Nucleus accumbens (tissue), 56 donors: ENCODE results near the gene BTN1A1.
"Not testable (repeated sequence)": the region's sequence is repeated elsewhere in the genome, so short reads cannot be mapped to it uniquely, and the experiment has no call there.

Source experiments
- DNase-seq, 56 donors: peaks; one replicate each; lab custom pipeline; 2025; lab: John Stamatoyannopoulos, UW

Gene BTN1A1, protein sequence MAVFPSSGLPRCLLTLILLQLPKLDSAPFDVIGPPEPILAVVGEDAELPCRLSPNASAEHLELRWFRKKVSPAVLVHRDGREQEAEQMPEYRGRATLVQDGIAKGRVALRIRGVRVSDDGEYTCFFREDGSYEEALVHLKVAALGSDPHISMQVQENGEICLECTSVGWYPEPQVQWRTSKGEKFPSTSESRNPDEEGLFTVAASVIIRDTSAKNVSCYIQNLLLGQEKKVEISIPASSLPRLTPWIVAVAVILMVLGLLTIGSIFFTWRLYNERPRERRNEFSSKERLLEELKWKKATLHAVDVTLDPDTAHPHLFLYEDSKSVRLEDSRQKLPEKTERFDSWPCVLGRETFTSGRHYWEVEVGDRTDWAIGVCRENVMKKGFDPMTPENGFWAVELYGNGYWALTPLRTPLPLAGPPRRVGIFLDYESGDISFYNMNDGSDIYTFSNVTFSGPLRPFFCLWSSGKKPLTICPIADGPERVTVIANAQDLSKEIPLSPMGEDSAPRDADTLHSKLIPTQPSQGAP

DNA sequence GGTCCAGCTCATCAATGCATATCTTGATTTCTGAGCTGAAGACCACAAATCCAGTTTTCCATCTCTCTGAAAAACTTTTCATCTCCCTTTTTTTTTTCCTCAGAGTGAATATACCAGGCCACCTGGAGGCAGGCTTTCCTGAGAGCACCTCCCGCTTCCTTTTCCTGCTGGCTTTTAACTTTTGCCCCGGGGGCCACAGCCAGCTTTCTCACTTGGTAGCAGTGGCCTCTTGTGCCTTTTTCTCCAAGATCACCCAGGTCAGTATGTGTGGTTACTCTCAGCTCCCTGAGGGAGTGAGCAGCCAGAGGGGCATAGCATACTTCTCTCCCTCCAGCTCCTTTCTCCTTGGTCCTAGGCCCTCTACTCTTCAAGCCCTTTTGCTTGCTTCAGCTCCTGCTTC is at the start of gene BTN1A1:
BTN1A1 (plus strand) TSS at position 202 of the 400 bp plus-strand sequence. CDS start 984 bp downstream, outside the sequence.
- no peak for DNase-seq

DNA sequence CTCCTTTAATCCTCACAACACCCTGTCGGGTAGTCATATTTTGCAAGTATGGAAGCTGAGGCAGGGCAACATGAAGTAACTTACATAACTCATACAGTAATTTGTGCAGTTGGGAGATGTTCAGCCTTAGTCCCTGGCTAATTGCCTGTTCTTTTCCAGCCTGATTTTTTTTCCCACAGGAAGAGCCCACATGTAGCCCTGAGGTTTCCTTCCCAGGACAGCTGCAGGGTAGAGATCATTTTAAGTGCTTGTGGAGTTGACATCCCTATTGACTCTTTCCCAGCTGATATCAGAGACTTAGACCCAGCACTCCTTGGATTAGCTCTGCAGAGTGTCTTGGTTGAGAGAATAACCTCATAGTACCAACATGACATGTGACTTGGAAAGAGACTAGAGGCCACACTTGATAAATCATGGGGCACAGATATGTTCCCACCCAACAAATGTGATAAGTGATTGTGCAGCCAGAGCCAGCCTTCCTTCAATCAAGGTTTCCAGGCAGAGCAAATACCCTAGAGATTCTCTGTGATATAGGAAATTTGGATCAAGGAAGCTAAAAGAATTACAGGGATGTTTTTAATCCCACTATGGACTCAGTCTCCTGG is 47.4 kb upstream of the BTN1A1 start:
- no peak for DNase-seq

DNA sequence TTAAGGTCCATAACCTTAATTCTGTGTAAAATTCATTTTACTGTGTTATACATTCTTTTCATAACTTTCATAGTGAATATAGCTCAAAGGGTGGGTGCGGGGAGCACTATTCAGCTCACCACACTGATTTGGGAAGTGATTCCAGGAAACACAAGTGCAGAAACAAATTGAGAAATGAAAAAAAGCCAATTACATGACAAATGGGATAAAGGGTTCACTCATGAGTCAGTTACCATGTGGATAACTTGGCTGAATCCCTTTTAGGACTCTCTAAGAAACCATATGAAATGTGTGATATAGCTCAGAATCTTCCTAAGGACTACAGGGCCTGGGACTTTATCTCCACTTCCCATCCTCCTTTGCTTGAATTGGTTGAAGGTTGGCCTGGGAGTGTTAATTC is 45.5 kb upstream of the BTN1A1 start:
- DNase-seq, result no peak

DNA sequence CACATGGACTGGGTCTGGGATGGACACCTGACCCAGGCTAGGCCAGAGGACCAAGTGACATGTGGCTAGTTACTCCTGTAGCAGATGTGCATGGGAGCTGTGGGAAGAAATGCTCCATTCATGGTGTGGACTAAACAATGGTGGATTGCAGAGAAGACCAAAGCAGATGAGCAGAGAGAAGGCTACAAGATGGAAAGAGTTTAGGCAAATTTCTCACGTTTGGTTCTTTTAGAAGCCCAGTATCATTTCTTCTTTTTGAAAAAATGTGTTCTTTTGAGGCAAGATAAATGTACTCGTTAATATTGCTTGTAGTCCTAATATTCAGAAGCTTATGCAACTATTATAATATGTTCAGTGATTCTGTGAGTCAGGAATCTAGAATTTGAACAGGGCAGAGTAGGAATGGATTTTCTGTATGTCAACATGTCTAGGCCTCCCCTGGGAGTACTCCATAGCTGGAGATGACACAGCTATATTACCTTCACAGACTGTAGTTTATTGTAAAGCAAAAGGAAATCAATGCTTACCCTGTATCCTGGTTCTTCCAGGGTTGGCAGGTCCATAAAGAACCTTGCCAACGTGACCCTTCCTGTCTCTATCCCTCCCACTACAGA is 44.6 kb upstream of the BTN1A1 start:
- no peak for DNase-seq

DNA sequence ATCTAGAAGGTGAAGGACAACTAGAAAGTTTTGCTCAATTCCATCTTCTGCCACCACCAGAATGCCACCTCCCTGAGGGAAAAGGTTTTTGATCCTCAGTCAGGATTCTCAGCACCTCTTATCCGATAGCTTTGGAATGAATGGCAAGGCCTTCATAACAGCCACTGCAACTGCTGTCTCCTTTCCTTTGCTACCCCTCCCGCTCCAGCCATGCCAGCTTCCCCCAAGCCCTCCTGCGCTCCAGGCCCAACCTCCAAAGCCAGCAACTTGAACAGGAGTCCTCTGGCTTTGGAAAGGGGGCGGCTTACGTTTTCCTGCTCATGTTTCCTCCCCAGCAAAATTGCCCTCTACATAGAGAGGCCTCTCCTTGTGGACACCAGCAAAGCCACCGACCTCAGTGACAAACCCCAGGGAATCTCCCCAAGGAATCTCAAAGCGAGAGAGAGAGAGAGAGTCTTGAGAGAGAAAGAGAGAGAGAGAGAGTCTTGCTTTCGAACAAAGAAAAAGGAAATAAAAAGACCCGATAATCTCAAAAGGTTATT is 42.8 kb upstream of the BTN1A1 start:
- peak in 32 of 56 donors; percentile 10 to 80 (median 44) for DNase-seq

DNA sequence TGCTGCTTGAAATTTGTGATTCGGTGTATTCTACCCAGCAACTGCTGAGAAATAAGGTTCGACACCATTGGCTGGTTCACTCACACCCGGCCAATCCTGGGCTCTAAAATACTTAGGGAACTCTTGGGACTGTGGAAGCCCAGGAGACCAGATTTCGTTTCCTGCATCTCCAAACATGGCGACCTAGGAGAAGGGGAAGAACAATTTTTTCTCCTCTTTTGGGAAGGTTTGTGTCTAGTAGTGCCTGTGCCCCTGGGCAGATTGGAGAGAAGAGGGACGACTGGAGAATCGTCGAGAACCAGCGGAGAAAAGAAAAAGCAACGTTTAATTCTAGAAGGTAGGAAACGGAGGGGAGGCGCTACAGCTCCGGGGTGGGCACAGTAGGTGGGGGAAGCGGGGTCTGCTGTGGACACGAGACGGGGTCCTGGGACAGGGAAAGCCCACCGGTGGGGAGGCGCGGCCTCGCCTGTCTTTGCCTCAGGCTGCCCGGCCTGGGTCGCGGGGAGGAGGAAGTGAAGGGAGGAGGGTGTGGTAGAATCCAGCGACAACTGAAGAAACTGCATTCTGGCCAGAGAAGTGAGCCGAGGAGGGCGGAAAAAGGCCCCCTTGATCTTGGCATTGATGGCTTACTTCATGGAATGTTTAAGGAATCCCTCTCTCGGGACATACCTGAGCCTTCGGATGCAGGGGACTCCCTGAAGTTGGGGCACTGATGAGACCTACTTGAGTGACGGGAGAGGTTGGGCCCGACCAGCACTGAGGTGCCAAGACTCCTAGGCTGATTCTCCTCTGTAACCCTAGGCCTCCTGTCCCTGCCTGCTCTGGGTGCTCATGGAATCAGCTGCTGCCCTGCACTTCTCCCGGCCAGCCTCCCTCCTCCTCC is 42.1 kb upstream of the BTN1A1 start, which contains the start of gene BTN2A1:
BTN2A1 (plus strand) TSS at position 150 of the 883 bp plus-strand sequence; CDS start at position 832, 682 bp downstream.
- peak; percentile 24 to 92 (median 72) for DNase-seq

DNA sequence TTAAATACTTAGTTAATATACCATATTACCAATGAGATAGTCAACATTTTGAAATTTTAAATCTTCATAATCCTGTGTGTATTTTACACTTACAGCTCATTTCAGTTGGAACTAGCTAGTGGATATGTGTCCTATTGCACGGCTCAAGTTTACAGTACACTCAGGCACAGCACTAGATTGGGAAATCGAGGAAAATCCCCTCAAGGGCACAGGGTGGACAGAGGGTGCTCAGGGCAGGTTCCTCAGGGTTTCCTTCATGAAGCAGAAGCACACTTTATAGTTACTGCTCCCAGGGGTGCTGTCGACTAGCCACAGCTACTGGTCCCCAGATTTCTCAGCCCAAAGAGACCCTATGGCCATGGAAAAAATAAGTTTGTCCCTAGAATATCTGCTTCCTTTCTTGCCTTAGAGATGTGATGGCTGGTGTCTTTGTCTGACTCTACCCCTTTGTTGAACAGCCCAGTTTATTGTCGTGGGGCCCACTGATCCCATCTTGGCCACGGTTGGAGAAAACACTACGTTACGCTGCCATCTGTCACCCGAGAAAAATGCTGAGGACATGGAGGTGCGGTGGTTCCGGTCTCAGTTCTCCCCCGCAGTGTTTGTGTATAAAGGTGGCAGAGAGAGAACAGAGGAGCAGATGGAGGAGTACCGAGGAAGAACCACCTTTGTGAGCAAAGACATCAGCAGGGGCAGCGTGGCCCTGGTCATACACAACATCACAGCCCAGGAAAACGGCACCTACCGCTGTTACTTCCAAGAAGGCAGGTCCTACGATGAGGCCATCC is 40.9 kb upstream of the BTN1A1 start:
- DNase-seq, result no peak

DNA sequence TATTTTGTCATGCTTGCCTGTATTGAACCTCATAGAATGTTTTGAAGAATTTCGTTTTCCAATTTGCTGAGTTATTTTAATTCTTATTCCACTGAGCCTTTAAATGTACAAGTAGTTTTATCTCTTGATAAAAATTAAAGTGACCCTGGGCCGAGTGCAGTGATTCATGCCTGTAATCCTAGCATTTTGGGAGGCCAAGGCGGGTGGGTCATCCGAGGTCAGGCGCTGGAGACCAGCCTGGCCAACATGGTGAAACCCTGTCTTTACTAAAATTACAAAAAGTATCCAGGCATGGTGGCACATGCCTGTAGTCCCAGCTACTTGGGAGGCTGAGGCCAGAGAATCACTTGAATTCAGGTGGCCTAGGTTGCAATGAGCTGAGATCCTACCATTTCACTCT is 38.8 kb upstream of the BTN1A1 start:
- DNase-seq, result not testable (repeated sequence)

DNA sequence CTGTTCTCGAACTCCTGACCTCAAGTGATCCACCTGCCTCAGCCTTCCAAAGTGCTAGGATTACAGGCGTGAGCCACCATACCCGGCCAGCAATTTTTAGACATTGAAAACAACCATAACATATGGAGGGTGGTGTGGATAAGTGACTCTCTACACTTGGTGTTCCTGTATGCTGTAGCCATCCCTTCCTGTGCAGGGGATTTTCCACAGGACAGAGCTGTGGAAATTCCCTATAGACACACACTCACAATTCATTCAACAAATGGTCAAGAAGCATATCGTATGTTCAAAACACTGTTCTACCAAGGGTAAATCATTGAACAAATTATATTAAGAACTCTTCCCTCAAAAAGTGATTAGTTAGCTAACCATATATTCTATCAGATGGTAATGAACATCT is 36.1 kb upstream of the BTN1A1 start:
- DNase-seq, result no peak

DNA sequence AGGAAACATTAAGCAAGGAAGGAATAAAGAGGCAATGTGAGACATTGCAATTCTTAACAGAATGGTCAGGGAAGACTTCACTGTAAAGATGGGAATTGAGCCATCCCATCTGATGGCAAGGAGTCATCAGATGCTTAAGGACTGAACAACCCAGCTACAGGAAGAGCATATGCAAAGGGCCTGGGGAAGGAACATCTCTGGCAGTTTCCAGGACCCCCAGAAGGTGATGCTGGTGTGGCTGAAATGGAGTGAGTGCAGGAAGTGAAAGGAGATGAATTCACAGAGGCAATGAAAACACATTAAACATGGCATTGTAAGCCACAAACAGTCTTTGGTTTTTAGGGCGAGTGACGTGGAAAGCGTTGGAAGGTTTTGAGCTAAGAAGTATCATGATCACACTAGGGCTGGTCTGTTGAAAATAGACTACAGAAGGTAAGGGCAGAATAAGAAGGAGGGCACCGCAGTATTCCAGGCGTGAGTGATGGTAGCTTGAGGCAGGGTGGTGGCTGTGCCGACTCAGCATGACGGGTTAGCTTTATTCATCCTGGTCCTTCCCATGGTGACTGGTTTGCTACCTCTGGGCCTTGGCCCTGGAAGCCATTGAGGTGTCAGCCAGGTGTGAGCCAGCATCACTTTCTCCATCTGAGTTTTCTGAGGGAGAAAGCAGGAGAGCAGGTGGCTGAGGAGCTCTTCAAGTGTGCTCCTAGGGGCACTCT is 35.5 kb upstream of the BTN1A1 start:
- DNase-seq, result no peak

DNA sequence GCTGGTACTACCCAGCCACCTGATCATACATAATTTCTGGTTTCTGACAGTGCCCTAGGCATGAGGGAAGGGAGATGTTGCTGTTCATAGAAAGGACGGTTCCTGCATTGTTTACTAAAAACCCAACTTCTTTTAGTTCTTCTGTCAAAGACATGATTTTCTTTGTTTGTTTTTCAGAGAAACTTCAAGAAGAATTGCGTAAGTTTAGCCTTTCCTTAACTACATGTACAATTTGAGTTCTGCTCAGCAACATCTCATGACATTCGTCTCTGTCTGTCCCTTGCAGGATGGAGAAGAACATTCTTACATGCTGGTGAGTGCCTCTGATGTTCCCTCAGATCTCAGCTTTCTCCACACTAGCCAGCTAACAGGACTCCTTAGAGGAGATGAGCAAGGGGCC is 34.3 kb upstream of the BTN1A1 start:
- no peak for DNase-seq

DNA sequence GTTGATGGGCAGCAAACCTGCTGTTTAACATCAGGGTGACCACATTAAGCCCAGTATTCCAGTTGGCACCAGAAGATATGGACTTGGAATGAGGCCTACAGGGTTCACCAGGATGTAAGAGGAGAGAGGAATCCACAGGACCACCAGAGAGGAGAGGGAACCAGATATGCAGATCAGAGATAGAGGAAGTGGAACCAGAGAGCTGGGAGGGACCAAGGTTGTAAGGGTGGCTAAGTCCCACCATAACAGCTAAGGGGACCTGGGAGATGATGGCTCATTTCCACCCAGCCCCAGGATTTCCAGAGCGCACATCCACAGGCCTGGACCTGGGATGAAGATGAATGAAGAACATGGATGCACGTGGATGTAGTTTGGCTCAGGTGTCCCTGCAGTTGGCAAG is 31.3 kb upstream of the BTN1A1 start:
- no peak for DNase-seq

DNA sequence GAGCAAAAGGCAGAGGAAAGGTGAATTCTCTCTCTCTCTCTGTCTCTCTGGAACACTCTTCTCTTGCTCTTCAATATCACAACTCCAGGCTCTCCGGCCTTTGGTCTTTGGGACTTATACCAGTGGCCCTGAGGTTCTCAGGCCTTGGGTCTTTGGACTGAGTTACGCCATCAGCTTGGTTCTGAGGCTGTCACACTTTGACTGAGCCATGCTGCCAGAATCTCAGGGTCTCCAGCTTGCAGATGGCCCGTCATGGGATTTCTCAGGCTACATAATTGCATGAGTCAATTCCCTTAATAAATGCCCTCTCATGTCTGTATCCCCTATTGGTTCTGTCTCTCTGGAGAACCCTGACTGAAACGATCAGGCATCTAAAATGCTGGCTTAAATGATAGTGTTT is 29.5 kb upstream of the BTN1A1 start:
- DNase-seq, result no peak

DNA sequence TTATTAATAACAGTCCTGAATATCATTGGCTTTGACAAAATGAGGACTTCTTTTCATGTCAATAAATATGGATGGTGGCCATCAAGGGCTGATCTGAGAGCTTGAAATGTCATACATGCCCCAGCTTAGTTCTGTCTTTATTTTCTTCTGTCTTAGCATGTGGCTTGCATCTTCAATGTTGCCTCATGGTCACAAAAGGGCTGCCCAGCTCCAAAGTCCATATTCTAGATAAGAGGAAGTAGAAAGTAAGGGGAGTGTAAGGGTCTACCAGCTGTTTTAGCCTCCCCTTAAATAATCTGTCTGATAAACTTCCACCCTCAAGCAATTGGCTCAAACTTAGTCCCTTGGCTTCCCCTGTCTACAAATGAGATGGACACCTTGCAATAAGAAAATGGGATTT is 28.1 kb upstream of the BTN1A1 start:
- no peak for DNase-seq

DNA sequence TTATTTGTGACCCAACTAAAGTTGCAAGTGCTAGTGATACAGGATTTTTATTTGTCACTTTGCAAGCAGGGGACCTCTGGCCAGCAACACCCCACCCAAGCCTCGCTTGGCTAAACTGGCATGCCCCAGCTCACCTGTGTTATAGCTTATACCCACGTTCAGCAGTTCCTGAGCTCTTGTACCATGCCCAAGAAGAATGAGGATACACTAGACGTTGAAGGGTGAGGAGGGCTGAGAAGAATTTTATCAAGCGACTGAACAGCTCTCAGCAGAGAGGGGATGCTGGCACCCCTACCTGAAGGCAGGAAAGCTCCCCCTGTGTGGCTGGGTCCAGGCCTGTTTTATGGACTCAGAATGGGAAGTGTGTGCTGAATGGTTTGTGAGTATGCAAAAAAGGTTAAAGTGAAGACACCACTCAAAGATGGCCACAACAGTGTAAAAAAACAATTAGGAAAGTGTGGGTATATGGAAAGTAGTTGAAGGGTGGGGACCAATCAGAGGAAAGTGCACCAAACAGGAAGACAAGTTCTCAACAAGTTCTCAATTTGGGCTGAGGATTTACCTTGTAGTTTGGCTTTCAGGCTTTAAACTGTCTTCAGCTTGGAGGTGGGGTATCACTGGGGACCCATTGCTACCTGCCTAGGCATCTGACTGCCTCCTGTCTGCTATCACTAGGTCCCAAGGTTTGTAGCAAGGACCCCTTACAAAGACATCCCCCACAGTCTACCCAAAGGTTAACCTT is 27.4 kb upstream of the BTN1A1 start:
- DNase-seq, result no peak

DNA sequence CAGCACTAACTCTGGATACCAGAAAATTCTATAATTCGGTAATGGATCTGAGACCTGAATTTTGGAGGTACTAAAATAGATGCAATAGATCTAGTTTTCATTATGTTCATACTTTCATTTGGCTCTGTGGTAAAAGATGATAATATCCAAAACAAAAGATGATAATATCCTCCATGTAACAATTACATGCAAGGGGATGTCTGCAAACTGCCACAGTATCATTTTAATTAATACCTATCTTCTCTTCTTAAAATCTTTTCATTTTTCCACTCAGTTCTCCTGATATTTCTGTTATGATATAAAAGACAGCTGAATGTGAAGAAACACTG is 26.7 kb upstream of the BTN1A1 start:
- no peak for DNase-seq

DNA sequence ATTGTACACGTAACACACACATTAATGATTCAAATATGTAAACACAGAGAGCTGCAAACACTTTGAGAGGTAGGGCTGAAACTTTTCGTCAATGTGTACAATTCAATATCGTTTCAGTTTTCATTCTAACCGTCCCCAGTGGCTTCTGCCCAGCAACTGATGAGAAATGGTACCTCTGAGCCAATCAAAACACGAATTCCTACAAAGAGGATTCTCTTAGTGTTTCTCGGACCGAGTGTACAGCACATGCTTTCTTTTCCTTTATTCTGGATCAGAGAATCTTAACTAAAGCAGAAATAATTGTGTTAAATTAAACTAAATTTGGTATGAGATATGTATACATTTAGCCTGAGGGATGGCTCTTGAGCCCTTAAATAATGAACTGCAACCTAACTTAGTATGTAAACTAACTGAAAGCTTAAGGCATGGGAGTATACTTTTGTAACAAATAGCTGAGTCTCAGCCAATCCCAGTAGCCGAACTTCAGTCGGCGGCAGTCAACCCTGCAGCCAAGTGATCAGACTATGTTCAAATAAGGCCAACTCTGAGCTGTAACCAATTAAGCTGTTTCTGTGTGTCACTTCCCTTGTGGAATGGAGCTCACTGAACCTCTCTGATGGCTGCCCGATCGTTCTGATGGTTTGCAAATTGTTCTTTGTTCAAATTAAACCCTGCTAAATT is 26.2 kb upstream of the BTN1A1 start:
- peak in 55 of 56 donors; percentile 1 to 85 (median 36) for DNase-seq
